Measurements from ENCODE around the gene ITGA5. TPM values are rescaled to one million over a fixed set of nuclear protein-coding genes. Genes with fewer than 3 reads are reported as not detected.

Gene ITGA5
- total and polyA plus RNA-seq, 9 of the 15 experiments (the other 6 are each of a cell fraction or from before 2014, with no cell fraction given), result 9.1 to 82.1 (median 47.4) TPM

DNA sequence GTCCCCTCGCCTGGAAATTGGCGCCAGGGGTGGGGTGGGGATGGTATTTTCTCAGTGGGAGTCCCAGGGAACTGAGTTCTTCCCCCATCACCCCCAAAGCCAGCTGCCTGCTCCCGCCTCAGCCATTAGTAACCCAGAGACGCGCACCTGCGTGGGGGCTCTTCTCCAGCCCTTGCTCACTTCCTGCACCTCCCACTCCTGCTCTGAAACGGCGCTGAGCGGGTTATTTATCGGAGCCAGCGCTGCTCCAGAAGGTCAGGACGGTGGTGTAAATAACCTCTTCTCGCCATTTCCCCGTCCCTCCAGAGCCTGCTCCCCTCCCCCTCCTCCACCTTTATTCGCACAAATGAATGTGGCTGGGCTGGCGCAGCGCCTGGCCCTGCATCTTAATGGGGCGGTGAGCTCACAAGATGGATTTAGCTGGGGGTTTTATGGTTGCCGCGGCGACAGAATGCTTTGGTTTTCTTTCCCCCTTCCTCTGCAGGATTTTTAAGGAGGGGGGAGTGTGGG, 67.0 kb downstream of the ITGA5 start (continued):
- TF ChIP-seq ZBTB26 (CRISPR knock-in tag; IDR thresholded peaks at IDR 0.05), result no peak
- TF ChIP-seq SMARCE1 (IDR thresholded peaks at IDR 0.05), result peak; percentile 59; the same call in 1 of the 2 replicates
- TF ChIP-seq RBM25 (IDR thresholded peaks at IDR 0.05; ENCODE audit: low read depth, low read length, severe bottlenecking), result no peak
- TF ChIP-seq ZNF140 (CRISPR knock-in tag; IDR thresholded peaks at IDR 0.05), result no peak
- no peak for TF ChIP-seq CC2D1A (IDR thresholded peaks at IDR 0.05)
- no peak for TF ChIP-seq SMAD2 (IDR thresholded peaks at IDR 0.05; ENCODE audit: low read depth, low read length)
- no peak for TF ChIP-seq RREB1 (CRISPR knock-in tag; IDR thresholded peaks at IDR 0.05)
- TF ChIP-seq, protein P1, sequence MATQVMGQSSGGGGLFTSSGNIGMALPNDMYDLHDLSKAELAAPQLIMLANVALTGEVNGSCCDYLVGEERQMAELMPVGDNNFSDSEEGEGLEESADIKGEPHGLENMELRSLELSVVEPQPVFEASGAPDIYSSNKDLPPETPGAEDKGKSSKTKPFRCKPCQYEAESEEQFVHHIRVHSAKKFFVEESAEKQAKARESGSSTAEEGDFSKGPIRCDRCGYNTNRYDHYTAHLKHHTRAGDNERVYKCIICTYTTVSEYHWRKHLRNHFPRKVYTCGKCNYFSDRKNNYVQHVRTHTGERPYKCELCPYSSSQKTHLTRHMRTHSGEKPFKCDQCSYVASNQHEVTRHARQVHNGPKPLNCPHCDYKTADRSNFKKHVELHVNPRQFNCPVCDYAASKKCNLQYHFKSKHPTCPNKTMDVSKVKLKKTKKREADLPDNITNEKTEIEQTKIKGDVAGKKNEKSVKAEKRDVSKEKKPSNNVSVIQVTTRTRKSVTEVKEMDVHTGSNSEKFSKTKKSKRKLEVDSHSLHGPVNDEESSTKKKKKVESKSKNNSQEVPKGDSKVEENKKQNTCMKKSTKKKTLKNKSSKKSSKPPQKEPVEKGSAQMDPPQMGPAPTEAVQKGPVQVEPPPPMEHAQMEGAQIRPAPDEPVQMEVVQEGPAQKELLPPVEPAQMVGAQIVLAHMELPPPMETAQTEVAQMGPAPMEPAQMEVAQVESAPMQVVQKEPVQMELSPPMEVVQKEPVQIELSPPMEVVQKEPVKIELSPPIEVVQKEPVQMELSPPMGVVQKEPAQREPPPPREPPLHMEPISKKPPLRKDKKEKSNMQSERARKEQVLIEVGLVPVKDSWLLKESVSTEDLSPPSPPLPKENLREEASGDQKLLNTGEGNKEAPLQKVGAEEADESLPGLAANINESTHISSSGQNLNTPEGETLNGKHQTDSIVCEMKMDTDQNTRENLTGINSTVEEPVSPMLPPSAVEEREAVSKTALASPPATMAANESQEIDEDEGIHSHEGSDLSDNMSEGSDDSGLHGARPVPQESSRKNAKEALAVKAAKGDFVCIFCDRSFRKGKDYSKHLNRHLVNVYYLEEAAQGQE (IDR thresholded peaks at IDR 0.05; ENCODE audit: borderline replicate concordance), result no peak
- TF ChIP-seq, protein P1 (CRISPR knock-in tag; IDR thresholded peaks at IDR 0.05; ENCODE audit: low read depth), result no peak
- no peak for TF ChIP-seq SOX6 (IDR thresholded peaks at IDR 0.05)
- no peak for TF ChIP-seq IRF9 (tag; IDR thresholded peaks at IDR 0.05)
- no peak for TF ChIP-seq HMG20A (CRISPR knock-in tag; conservative IDR thresholded peaks at IDR 0.05)
- peak; percentile 18 for TF ChIP-seq RBBP5 (IDR thresholded peaks at IDR 0.05; ENCODE audit: borderline replicate concordance, insufficient read depth, low read length, poor library complexity, severe bottlenecking)
